Hepatocyte (in vitro differentiated cells): ENCODE measurements around the gene MTG2. TPM values are rescaled to one million over a fixed set of nuclear protein-coding genes. Genes with fewer than 3 reads are reported as not detected.

Experiments
- DNase-seq: peaks from one replicate; pipeline ENCODE4 v3.0.0-alpha.2; 2016; ENCODE audit warnings: low spot score
- H2AFZ ChIP-seq: fragments of 200-600 bp; sonication (generic); 2 replicates; pipeline ENCODE4 v1.6.0; 2016; ENCODE audit warnings: antibody characterized with exemption, mild to moderate bottlenecking
- H3K27ac ChIP-seq: fragments of 200-600 bp; sonication (generic); 2 replicates; pipeline ENCODE4 v1.5.1; 2016; ENCODE audit warnings: mild to moderate bottlenecking
- H3K27me3 ChIP-seq: fragments of 200-600 bp; sonication (generic); 2 replicates; pipeline ENCODE4 v1.6.1; 2016
- H3K36me3 ChIP-seq: fragments of 200-600 bp; sonication (generic); replicated peaks from 2 replicates; pipeline ENCODE4 v1.5.1; 2016; ENCODE audit warnings: low read depth; ENCODE audit not compliant: insufficient read depth
- H3K4me1 ChIP-seq: fragments of 200-600 bp; sonication (generic); 2 replicates; pipeline ENCODE4 v1.5.1; 2016; ENCODE audit warnings: mild to moderate bottlenecking, moderate library complexity; ENCODE audit not compliant: insufficient read depth
- H3K4me2 ChIP-seq: fragments of 200-600 bp; sonication (generic); 2 replicates; pipeline ENCODE4 v1.6.0; 2016
- H3K4me3 ChIP-seq: fragments of 200-600 bp; sonication (generic); 2 replicates; pipeline ENCODE4 v1.5.1; 2016; ENCODE audit warnings: mild to moderate bottlenecking
- H3K79me2 ChIP-seq: fragments of 200-600 bp; sonication (generic); 2 replicates; pipeline ENCODE4 v1.6.0; 2017; ENCODE audit warnings: mild to moderate bottlenecking
- H3K9me2 ChIP-seq: fragments of 200-600 bp; sonication (generic); replicated peaks from 2 replicates; pipeline ENCODE4 v1.6.0; 2017; ENCODE audit warnings: mild to moderate bottlenecking; ENCODE audit not compliant: insufficient read depth
- H3K9me3 ChIP-seq: fragments of 200-600 bp; sonication (generic); 2 replicates; pipeline ENCODE4 v1.5.1; 2016; ENCODE audit warnings: low read depth, mild to moderate bottlenecking
- H4K20me1 ChIP-seq: fragments of 200-600 bp; sonication (generic); 2 replicates; pipeline ENCODE4 v1.6.0; 2016; ENCODE audit warnings: mild to moderate bottlenecking; ENCODE audit not compliant: insufficient read depth, poor library complexity, severe bottlenecking
- EZH2 ChIP-seq: fragments of 200-600 bp; sonication (generic); IDR thresholded peaks from 2 replicates; pipeline ENCODE4 v1.6.1; 2016; ENCODE audit warnings: antibody characterized with exemption, mild to moderate bottlenecking, borderline replicate concordance
- EZH2phosphoT487 ChIP-seq: fragments of 200-600 bp; sonication (generic); IDR thresholded peaks from one replicate; pipeline ENCODE4 v1.6.1; 2018; ENCODE audit warnings: antibody characterized with exemption, mild to moderate bottlenecking, low read depth, moderate library complexity; ENCODE audit not compliant: unreplicated experiment, severe bottlenecking
- WGBS: methylation state at CpG from one replicate; pipeline ENCODE4 v1.1.6; 2016; ENCODE audit warnings: low lambda C conversion rate; ENCODE audit errors: missing lambda C conversion rate; 5-methylcytosine and 5-hydroxymethylcytosine counted together
- polyA plus RNA-seq: library from polyadenylated mRNA; unstranded; fragments of >200 nt; fragmentation: Nextera tagmentation; extraction: Ambion mirVana; gene quantifications from 2 replicates; pipeline ENCODE4 v1.2.1, GENCODE V29; 2016
- total RNA-seq: library from RNA; depleted of rRNA; stranded (reverse); fragments of >200 nt; gene quantifications from 2 replicates; pipeline ENCODE4 v1.2.3, GENCODE V29; 2014
- TF ChIP-seq, protein P1 (sequence below): fragments of 200-600 bp; sonication (generic); IDR thresholded peaks from 2 replicates; pipeline ENCODE4 v1.5.1; 2016; ENCODE audit warnings: antibody characterized with exemption, mild to moderate bottlenecking; ENCODE audit not compliant: poor library complexity

The MTG2 gene
- total and polyA plus RNA-seq, 2 experiments from 2014 or later: 18.4 to 26.7 TPM

DNA sequence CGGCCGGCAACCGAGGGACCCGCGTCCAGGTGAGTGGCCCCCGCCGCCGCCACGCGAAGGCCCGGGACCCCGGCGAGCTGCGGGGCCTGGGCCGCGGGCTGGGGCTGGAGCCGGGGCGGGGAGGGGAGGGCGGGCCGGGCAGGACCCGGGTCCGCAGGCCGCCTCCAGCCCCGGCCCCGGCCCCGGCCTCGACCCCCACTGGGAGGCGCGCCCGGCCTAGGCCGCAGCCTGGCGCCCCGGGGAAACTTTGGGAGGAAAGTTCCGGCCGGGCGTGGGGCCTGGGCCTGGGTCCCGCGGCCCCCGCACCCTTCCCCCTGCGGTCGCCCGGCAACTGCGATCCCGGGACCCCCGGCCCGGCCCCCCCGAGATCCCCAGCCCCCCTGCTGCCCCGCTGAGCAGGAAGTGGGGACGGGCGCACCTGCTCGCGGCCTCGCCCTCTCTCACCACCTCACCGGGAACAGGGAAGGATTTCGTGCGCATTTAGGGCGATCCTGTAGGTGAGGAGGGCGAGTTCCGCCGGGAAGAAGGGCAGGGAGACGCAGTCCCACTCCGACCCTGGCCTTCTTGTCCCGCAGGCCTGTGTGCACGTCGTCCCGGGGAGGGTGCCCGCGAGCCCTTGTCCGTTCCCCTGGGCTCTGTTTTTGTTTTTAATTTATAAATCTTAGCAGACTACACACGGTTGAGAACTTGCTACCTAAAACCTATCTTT is 55.9 kb downstream of the MTG2 start:
- peaks cover 10% of the 10 kb centered on the region for H3K4me1 ChIP-seq
- H2AFZ ChIP-seq: peak overlapping the region; percentile 59
- no peaks in the 10 kb centered on the region for H3K36me3 ChIP-seq
- WGBS: under 1% methylated on average over 23 of the region's 70 CpGs
- H3K9me3 ChIP-seq: no peaks in the 10 kb centered on the region
- H3K27ac ChIP-seq: peak overlapping the region; percentile 91
- peak overlapping the region; percentile 94 for H3K4me2 ChIP-seq
- H3K9me2 ChIP-seq: no peaks in the 10 kb centered on the region
- peak; percentile 45 for DNase-seq
- peaks cover 48% of the 10 kb centered on the region for H4K20me1 ChIP-seq
- TF ChIP-seq, protein P1, sequence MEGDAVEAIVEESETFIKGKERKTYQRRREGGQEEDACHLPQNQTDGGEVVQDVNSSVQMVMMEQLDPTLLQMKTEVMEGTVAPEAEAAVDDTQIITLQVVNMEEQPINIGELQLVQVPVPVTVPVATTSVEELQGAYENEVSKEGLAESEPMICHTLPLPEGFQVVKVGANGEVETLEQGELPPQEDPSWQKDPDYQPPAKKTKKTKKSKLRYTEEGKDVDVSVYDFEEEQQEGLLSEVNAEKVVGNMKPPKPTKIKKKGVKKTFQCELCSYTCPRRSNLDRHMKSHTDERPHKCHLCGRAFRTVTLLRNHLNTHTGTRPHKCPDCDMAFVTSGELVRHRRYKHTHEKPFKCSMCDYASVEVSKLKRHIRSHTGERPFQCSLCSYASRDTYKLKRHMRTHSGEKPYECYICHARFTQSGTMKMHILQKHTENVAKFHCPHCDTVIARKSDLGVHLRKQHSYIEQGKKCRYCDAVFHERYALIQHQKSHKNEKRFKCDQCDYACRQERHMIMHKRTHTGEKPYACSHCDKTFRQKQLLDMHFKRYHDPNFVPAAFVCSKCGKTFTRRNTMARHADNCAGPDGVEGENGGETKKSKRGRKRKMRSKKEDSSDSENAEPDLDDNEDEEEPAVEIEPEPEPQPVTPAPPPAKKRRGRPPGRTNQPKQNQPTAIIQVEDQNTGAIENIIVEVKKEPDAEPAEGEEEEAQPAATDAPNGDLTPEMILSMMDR: no peak
- no peak for TF ChIP-seq EZH2phosphoT487
- H3K27me3 ChIP-seq: no peaks in the 10 kb centered on the region
- H3K79me2 ChIP-seq: peaks cover 51% of the 10 kb centered on the region
- peak overlapping the region; percentile 81 for H3K4me3 ChIP-seq

DNA sequence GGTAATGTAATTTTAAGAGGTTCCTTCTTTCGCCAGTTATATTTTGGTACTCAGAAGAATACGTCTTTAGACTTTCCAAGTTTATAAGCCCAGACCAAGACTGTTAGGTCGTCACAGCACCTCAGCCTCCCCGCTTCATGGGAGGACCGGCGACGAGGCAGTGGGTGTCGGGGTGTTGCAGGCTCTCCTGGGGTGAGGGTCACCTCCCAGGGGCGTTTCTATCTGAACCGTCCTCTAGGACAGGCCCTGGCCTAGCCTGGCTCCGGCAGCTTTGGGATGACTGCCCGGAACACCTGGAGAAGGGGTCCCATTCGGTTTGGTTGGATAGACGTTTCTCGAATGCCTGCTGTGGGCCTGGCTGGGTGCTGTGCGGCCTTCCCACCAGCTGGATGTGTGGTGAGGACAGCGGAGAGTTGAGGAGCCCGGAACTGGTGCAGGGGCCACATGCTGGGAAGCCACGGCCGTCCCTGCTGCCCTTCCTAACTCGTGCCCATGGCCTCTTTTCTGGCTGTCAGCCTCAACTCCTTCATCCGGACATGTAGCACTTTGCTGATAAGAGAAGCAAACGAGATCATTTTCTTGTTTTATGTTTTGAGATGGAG is 56.6 kb downstream of the MTG2 start:
- Histone ChIP-seq H3K4me1 (peaks cover 10% of the 10 kb centered on the region), H3K9me3 (no peaks in the 10 kb centered on the region), H2AFZ (no peak overlapping the region), H3K36me3 (no peaks in the 10 kb centered on the region), H3K9me2 (no peaks in the 10 kb centered on the region), H3K4me3 (peak overlapping the region; percentile 81), H3K79me2 (peaks cover 58% of the 10 kb centered on the region), H3K27ac (peak overlapping the region; percentile 91), H3K4me2 (peak overlapping the region; percentile 94), H4K20me1 (peaks cover 54% of the 10 kb centered on the region), H3K27me3 (no peaks in the 10 kb centered on the region)
- WGBS: 45% methylated on average over 23 of the region's 23 CpGs
- TF ChIP-seq EZH2 (no peak), EZH2phosphoT487 (no peak)
- TF ChIP-seq, protein P1: no peak
- DNase-seq: no peak

DNA sequence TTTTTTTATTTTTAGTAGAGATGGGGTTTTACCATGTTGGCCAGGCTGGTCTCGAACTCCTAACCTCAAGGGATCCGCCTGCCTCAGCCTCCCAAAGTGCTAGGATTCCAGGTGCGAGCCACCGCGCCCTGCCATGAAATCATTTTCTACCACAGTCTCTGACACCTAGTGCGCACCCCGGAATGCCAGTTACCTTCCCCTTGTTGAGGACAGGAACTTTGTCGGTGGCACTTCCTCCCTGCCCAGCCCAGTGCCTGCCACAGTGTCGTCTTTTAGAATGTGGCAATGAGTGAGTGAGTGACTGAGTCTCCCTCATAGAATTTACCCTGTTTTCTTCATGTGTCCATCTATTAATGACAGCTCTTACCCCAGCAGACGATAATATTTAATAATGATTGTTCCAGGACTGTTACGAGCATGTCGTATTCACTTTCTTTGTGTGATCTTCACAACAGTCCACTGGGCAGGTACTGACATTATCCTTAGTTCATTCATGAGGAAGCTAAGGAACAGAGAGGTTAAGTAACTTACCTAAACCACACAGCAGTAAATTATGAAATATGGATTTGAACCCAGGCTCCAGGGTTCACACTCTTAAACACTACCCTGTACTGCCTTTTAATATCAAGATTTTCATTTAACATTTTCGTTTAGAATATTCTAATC is 57.3 kb downstream of the MTG2 start:
- H3K4me1 ChIP-seq: peaks cover 10% of the 10 kb centered on the region
- WGBS: 95% methylated on average over 13 of the region's 13 CpGs
- H3K79me2 ChIP-seq: peaks cover 65% of the 10 kb centered on the region
- no peak overlapping the region for H3K27ac ChIP-seq
- H3K27me3 ChIP-seq: no peaks in the 10 kb centered on the region
- H4K20me1 ChIP-seq: peaks cover 61% of the 10 kb centered on the region
- DNase-seq: no peak
- no peaks in the 10 kb centered on the region for H3K36me3 ChIP-seq
- H3K9me3 ChIP-seq: no peaks in the 10 kb centered on the region
- TF ChIP-seq EZH2phosphoT487: no peak
- TF ChIP-seq, protein P1: no peak
- TF ChIP-seq EZH2: no peak
- no peaks in the 10 kb centered on the region for H3K9me2 ChIP-seq
- H3K4me3 ChIP-seq: no peak overlapping the region
- peak overlapping the region; percentile 94 for H3K4me2 ChIP-seq
- H2AFZ ChIP-seq: no peak overlapping the region
